ENCODE data around the gene DDX39A.
A peak's percentile ranks its signal among the peaks of the same experiment; 100 is the strongest.
"Not testable (repeated sequence)": the region's sequence is repeated elsewhere in the genome, so short reads cannot be mapped to it uniquely, and the experiment has no call there.

The DDX39A gene

GRCh38 chr19:14407605-14408484 lies 11.3 kb downstream of the DDX39A start:
- no peak for DNase-seq

DNA sequence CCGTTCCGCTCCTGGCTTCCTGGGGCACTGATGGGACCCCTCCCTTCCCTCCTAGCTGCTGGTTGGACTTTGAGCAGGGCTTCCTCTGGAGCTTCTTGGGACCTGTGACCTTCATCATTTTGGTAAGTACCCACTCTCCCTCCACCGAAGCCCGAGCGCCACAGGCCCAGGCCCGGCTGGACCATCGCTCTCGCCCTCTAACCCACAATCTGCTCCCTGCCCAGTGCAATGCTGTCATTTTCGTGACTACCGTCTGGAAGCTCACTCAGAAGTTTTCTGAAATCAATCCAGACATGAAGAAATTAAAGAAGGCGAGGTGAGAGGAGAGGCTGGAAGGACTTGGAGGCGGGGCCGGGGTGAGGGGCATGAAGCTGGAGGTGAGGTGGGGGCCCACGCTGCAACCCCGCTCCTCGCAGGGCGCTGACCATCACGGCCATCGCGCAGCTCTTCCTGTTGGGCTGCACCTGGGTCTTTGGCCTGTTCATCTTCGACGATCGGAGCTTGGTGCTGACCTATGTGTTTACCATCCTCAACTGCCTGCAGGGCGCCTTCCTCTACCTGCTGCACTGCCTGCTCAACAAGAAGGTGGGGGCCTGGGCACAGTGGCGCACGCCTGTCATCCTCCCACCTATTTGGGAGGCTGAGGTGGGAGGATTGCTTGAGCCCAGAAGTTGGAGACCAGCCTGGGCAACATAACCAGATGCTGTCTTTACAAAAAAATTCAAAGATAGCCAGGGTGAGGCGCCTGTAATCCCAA lies 12.3 kb downstream of the DDX39A start:
- no peak for DNase-seq

- peak; percentile 93 for DNase-seq
These were observed 13.1 kb downstream of the DDX39A start for GRCh38 chr19:14405758-14406644.

DNA sequence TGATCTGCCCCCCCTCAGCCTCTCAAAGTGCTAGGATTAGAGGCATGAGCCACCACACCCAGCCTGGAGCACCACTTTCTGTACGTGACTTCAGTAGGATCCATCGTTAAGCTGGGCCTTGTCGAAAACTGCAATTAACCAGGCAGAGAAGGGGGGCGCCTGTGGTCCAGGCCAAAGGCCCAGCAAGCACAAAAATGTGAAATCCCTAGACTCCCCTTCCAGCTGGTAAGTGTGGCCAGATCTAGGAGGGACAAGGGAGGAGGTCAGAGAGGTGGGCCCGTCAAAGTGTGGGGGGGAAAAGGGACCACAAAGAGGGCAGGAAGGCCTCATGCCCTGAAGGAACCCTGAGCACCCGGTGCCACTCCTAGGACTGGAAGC lies 13.8 kb downstream of the DDX39A start:
- no peak for DNase-seq

- no peak for DNase-seq
These were observed 14.8 kb downstream of the DDX39A start for GRCh38 chr19:14404312-14404711.

- not testable (repeated sequence) for DNase-seq
These were observed 15.8 kb downstream of the DDX39A start for GRCh38 chr19:14403145-14403930.

- no peak for DNase-seq
These were observed 16.6 kb downstream of the DDX39A start for GRCh38 chr19:14402332-14403144.

GRCh38 chr19:14401468-14402195 lies 17.5 kb downstream of the DDX39A start:
- DNase-seq = no peak

- DNase-seq = no peak
These were observed 18.1 kb downstream of the DDX39A start for GRCh38 chr19:14400951-14401431.

DNA sequence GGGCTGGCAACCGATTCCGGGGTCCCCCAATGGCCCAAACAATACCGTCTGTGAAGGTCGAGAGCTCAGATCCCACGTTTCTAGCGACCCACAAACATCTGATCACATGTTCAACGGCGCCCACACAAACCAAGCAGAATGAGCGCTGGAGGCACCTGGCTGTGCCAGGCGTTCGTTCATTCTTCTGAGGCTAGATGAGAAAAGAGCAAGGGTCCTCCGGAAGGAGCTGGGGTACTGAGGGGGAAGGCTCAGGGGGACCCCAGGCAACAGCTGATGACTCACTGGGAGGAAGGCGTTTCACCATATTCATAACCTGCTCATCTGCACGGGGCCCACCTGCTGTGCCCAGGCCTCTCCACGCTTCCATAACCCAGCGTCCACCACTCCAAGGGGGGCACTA lies 22.0 kb downstream of the DDX39A start:
- DNase-seq = not testable (repeated sequence)

DNA sequence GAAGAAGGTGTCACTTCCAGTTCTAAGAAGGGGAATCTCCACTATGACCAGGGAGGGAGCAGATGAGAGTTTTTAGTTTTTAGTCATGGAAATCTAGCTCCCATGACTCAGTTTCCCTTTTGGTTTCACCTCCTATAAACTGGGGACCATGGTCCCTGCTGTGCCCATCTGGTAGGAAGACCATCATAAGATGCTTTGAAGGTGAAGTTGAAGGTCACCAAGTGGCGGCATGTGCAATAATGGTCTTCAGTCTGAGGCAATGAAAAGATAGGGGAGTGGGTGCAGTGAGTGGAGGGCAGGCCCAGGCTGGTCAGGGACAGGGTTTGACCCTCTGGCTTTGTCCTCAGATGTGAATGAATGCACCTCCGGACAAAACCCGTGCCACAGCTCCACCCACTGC lies 22.4 kb downstream of the DDX39A start:
- not testable (repeated sequence) for DNase-seq

DNA sequence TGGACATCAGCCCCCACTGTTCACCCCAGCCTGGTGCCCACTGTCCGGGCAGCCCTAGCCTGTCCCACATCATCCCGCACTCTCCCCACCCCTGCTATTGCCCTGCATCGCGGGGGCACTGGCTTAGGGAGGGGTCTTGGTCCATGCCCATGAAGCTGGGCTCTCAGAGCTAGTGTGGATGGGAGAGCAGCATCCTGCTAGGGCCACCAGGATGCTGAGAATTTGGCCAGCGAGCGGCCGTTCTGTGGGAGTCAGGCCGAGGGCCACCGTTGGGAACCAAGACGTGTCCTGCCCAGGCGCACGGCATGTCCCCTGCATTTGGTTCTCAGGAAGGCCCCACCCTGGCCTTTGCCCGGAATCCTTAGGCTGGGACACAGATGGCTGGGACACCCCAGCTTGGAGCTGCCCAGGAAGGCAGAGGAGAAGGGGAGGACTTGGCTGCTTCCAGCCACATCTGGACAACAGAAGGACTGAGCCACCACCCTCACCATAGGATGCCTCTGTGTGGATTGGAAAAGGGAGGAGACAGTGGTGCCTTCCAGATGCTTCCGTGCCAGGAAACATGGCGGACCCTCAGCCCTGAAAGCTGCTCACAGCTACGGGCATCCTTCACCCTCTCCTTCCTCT lies 23.3 kb downstream of the DDX39A start:
- no peak for DNase-seq

DNA sequence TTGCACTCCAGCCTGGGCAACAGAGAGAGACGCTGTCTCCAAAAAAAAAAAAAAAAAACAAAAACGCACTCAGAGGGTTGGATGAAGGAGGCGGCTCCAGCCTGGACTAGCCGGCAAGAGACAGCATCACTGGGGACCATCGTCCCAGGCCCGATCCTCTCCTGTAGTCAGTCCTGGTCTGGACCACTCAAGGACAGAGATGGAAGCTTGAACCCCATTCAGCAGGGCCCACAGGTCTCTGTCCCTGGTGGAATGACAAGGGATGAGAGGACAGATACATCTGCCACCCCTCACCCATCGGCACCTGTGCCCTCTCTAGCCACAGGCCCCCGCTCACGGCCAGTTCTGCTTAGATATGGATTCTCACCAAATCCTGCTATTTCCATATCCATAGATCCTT lies 23.9 kb downstream of the DDX39A start:
- no peak for DNase-seq

DNA sequence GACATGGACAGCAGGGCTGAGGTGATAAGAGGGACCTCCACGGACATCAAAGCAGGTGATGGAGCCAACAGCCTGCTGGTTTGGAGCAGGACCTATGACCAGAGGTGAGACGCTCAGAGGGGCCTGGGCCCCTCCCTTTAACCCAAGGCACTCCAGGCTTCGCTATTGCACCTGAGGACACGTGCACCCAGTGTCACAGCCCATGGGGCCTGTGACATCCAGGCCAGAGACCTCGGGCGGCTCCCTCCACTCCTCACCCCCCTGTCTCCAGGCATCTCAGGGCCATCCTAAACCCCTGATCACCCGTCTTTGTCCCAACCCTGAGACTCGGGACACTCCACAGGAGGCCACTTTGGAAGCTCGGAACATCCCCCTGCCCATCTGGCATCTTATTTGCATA lies 25.0 kb downstream of the DDX39A start:
- no peak for DNase-seq

DNA sequence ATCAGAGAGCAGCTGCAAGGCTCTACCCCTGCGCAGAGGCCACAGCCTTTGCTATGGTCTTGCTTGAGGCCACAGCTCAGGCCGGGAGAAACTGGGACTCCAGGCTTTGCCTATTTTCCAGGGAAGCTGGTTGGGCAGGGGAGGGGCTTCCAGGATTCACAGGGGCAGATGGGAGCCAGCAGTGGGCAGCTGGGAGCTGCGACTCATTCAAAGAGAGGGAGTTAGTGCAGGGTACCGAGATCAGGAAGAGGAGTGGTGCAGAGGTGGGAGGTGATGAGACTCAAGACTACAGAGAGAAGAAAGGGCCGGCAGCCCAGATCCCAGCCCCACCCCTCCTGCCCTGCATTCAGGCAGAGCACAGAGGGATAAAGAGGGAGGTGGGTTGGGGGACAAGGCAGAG lies 25.8 kb downstream of the DDX39A start:
- DNase-seq = no peak

GRCh38 chr19:14391156-14391821 lies 27.9 kb downstream of the DDX39A start:
- DNase-seq = no peak

DNA sequence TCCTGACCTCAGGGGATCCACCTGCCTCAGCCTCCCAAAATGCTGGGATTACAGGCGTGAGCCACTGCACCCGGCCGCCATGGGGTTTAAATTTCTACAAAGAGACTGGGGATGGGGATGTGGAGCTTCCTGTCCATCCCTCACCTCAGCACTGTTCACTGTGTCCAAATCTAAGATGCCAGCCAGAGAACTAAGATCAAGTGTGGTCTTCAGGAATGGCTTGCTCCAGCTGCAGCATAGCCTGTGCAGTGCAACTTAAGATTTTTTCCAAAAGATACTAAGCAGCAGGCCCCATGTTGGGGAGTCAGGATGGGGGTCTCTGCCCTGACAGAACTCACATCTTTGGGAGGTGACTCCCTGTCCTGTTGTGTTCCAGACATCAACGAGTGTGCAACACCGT lies 28.6 kb downstream of the DDX39A start:
- no peak for DNase-seq

DNA sequence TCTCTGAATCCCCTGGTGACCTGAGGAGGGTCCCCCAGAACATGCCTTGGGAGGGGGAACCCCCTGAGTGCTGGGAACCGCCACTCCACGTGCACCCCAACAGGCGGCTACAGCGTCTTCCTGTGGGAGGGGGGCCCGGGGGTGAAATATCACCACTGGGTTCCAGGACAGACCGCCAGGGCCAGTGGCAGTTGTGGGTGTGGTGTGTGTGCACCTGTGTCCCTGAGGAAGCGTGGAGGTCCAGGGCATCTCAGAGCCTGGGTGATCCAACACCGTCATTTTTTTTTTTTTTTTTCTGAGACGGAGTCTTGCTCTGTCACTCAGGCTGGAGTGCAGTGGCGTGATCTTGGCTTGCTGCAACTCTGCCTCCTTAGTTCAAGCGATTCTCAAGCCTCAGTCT lies 33.6 kb downstream of the DDX39A start:
- no peak for DNase-seq
